Germinal center (tissue), 1 donor: ENCODE data around the gene PTPRO.

Experiments
- DNase-seq: peaks from one replicate; pipeline ENCODE4 v3.0.0; 2012; ENCODE audit warnings: mixed read lengths, low spot score

The PTPRO gene

DNA sequence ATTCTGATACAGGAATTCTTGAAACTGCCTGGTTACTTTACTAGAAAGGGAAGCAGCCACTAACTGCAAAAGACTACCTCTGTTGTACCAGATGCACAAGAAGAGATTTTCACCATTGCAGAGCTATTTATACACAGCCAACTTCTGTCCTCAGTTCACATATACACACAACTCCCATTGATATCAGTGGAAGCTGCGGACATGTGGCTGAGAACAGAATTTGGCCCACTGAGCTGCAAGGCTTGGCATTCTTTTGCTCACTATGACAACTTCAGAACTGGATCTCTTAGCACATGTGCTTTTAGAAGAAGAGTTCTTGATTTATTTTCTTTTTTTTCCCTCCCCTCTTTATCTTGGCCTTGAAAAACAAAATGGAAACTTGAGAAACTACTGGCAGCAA lies 28.3 kb downstream of the PTPRO start:
- DNase-seq: no peak

DNA sequence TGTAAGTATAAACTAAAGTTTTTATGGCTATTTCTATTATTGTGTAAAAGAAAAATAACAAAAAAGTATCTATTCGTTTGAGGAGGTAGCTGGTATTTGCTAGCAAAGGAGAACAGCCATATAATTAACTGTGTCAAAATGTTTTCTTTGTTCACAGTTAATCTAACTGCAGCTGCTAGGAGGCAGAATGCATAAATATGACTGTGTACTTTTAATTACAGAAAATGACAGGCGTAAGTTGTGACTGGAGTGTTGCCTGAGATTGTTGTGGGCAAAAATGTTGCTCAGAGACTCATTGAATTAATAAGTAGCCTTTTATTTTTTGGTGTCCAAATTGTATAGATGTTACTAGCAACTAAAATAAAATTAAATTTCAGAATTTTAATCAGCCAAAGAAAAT lies 33.5 kb downstream of the PTPRO start:
- DNase-seq: no peak

DNA sequence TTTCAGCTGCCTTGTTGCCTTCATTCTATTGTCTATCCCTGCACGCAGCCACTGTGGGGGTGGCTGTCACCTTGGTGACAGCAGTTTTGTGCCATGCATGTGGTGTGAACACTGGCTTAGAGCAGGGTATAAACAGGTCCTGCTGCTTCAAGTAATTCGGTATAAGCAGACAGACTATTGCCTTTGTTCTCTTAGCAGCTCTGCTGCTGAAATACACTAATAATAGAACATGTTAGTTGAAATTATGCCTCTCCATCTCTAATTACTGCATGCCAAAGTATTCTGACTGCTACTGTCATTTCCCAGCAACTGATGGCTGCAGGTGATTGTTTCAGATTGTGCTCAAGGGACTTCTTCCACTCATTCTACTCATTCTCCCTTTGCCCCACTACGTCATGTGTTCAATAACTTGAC lies 34.6 kb downstream of the PTPRO start:
- no peak for DNase-seq

DNA sequence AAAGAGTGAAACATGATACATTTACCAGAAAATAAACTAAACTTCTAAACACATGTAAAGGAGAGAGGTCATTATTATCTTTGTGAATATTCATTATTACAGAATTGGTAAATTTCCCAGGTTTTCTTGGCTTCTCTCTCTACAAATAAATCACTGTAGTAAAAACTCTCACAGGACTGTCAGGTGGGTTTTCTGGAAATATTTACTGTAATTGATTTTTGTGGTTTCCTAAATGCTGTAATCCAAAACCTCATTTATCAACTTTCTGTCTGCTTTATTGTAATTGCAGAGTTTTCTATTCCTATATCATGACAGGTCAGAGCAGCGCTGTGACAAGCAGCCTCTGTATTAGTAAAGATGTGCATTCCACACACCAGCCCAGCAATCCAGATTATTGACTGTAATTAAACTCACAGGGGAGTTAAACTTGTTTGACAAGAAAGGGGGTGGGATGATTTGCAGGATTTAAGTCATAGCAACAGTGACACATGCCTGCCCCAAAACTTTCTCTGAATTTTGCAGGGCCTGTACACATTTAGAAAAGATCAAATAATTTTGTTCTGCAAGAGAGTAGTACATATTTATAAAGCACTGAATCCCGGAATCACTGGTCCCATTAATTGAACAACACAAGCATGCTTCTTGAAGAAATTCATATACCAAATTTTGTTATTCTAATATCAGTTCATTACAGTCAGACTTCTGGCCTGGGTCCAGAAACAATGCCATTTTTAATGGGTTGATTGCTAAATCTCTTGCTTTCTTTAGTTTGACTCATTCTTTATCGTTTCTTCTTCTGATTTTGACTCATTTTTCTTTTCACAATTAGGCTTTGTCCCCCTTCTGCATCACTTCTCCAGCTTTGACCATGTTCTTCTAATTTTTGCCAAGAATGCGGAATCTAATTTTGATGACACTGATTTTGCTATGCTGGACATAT lies 42.2 kb downstream of the PTPRO start:
- no peak for DNase-seq

DNA sequence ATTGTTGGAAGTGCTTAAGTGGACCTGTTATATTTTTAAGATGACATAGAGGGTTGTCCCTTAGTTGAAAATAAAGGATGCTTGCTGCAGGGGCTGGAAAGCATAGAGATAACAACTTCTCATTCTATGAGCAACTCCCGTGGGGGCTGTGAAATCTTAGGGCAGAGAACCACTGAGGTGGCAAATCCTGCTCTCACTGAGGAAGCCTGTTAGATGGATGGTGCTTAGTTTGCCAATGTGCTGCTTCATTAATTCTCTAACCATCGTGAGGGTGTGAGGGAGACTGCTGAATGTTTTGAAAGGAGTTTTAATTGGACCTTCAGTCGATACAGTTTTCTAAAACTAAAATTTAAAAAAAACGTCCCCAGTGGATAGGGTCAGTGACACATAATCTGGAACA lies 46.5 kb downstream of the PTPRO start:
- no peak for DNase-seq

DNA sequence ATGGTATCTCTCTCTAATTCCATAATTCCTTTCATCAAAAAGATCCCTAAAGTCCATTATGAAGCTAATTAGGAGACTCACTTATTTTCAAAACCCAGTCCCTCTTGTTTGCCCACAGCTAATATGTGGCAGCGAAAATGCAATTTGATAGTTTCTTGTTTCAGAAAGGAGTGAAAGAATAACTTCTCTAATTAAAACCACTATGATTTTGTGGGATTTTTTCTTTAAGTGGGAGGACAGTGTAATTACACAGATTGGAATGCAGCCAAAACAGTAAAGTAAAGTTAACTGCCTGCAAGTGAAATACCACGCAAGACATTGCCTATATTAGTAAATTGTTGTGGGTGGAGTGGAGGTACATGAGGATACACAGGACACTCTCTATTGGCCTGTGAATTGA lies 50.0 kb downstream of the PTPRO start:
- DNase-seq: no peak

DNA sequence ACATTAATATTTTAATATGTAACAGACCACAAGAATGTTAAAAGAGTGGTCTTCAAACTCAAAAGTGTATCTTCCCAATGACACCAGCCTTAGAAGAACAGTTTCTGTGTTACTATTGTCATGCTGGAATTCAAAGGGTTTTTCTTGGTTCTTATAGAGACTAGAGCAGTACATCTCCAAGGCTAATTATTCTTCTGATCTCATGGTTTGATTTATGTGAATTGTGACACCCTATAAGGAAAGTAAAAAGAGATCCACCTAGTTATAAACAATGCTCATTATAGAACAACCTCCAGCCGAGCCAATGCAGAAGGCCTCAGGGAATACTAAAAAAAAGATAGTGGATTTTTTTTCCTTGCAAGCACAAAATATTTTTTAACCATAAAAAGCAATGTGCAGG lies 65.5 kb downstream of the PTPRO start:
- DNase-seq: no peak

DNA sequence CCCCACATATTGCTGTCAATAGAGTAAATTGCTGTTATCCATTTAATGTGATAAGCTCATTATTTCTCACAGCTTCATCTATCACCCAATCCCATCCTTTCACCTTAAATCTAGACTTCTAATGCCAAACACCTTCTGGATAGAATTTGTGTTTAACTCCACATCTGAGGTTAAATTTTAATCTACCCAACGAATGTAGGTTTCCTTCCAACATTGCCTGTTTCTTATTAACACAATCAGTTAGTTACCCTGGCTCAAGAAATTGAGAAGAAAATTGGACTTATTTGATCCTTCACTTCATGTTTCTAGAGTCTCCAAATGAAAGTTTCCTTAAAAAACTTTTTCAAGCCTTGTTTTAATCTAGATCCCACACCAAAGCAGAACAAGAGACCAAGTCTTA lies 67.3 kb downstream of the PTPRO start:
- DNase-seq: no peak

DNA sequence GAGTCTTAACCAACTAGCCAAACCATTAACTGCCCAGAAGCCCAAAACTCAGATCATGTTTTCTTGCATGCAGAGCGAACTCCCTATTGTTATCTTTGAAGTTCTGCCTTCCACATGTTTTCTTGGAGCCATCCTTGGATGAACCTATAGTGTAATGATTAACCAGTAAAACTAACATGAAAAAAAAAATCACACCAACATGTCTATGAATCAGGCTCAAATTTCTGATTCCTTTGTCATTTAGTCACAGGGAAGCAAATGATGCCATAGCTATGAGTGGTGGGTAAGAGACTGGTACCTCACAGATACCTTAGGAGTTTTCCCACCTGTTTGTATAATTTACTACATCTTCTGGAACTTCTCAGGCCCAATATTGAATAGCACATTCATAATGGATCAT lies 70.7 kb downstream of the PTPRO start:
- no peak for DNase-seq

DNA sequence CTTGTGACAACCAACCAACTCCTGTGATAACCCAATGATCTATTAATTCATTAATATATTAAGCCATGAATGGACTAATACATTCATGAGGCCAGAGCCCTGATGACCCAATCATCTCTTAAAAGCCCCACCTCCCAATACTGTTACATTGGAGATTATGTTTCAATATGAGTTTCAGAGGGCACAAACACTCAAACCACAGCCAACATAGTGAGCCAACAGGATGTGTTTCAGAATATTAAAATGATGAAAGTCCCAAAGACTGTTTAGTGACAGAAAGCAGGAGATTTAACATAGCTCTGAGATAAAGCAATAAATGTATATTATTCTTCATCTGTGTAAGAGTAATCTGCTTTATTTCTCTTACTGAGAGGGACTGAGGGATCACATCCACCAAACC lies 71.7 kb downstream of the PTPRO start:
- DNase-seq: no peak

DNA sequence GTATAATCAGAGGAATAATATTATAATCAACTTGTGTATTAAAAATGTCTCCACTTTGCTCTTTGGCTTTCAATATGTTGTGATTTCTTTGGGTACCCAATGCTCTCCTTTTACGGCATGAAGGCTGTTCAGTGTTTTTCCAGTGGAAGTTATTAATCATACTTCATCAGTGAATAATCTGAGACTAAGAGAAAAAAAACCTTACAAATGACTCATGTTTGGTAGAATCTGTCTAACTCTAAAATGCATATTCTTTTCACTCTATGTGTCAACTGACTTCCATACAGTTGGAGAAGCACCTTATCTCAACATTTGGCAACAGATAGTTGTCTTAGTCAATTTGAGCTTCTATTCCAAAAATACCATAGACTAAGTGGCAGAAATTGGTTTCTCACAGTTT lies 82.2 kb downstream of the PTPRO start:
- DNase-seq: no peak

DNA sequence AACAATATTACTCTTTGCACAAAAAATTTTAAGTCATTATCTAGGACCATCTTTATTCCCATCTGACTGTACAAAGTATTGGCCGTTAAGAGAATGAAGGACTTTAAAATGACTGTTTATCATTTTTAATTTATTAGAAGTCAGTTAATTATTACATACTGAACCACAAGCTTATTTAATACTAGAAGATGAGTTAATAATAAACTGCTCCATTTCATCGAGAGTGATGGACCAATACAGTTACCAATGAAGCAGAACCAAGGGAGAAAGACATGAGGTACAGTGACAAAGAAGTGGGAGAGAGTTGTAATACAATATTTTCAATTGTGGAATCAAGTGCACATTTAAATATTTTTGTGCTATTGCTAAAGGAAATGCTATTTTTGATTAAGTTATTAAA lies 83.3 kb downstream of the PTPRO start:
- DNase-seq: no peak

DNA sequence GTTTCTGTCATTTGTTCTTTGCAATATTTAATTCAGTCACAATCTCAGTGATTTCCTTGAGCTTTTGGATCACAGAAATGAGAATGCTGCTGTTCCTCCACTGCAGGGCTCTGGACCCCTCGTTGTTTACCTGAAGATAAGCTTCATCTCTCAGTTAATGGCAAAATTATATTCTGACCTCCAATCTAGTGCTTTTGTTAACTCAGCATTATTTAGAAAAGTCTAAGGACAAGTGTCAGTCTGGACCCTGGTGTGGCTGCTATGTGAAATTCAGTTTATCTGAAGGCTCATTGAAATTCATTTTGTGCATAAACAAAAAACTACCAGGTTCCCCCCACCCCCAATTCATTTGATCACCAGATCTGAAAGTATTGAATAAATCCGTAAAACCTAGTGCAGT lies 84.7 kb downstream of the PTPRO start:
- no peak for DNase-seq

DNA sequence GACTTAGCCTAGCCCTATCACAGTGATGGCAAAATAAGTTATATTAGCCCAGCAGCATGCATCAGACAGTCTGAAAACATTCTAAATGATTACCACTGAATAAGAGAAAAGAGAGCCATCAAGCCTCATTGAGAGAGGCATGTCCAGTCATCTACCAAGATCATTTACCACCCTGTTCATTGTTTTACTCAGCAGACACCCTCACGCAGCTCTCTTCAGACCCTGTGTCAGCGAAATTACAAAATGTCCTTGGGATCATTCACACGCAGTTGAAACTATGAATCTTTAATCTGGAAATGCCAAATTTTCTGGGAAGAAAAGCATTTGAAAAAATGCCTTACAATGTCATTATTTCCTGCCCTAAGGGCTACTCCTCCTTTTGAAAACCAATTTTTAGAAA lies 89.5 kb downstream of the PTPRO start:
- DNase-seq: no peak

DNA sequence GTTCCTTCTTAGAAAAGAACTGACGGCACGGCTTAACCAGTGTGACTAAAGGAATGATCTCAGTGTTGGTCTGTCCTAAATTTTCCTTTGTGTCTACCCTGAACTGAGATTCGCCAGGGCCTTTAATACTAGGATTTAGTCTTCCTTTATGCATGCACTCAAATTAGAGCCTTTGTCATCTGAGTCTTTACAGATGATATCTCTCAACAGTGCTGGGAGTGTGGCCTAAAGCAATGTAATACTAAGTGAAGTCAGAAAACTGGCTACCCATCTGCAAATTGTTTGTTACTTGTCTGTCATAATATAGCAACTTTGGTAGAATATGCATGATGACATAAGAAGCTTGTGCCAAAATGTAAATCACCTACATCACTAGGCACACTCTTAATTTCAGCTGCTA lies 95.4 kb downstream of the PTPRO start:
- DNase-seq: no peak

DNA sequence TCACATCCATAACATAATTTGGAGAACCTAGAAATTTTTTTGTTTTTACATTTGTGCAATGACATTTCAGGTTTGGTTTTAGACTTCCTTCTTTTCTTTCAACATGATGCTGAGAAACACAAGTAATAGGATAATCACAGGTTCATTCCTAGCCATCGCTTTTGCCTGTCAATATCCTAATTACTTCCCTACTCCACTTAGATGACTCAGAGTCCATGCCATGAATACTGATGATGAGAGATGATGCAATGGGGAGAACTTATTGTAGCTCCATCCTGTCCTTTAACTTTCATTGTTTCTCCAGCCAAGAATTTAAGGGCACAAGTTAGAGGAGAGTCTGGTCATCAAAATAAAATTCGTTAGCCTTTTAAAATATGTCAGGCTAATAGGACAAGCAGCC lies 101.3 kb downstream of the PTPRO start:
- DNase-seq: no peak

DNA sequence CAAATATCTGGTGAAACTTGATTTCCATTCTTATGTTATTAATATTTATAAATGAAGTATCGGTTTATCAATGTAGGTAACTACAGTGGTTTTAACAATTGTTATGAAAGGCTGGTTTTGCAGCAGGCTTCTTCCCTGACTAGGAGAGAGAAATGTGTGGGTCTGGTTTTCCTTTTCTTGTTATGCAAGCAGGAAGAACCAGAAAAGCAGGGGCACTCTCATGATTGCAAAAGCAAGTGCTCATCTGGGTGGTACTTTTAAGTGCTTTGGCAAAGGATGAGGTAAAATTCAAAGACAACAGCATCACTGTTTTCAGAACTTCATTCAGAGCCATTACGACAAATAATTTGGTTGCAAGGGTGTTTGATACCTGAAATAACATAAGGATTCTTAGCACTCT lies 105.6 kb downstream of the PTPRO start:
- no peak for DNase-seq

DNA sequence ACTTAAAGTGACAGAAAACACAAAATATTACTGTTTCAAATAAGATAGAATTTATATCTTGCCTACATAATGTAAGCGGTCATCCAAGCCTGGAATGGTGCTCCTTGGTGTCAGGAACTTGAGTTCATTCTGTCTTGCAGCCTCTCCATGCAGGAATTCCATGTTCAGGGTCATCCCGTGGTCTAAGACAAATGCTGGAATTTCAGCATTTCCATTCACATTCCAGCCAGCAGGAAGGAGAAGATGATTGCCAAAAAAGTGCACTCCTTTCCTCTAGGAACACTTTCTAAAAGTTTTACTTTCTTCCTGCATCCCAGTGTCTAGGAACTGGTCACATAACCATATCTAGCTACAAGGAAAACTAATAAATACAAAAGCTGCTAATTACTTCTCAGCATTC lies 106.3 kb downstream of the PTPRO start:
- DNase-seq: no peak

DNA sequence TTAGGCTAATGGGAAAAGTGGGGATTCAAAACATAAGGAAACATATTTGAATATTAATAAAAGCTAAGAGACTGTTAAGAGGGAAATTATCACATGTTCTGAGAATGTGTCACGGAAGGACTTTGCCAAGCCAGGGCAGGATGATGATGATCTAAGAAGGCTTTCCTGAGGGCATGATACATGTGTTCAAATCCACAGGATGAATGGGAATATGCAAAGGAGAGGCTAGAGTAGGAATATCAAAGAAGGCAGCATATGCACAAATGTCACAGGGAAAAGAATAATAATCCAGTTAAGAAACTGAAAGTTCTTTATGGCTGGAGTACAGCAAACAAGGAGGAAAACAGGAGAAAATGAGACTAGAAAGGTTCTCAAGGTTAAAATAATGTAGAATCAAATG lies 107.0 kb downstream of the PTPRO start:
- DNase-seq: no peak

DNA sequence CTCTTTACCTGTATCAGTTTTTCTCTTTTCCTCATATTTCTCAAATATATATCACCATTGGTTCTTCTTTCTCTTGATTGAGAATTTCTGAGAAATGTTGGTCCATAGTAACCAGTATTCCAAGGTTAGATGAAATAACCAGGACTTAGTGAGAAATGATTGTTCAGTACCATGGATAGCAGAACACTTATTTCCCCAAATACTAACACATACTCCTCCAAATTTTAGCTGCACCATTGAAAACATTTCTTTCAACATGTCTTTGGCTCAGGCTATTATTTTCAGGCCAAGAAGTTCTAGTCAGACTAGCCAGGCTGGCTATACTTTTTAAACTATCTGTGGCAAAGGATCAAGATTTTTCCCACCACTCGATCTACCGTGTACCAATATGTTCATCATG lies 113.3 kb downstream of the PTPRO start:
- DNase-seq: no peak

DNA sequence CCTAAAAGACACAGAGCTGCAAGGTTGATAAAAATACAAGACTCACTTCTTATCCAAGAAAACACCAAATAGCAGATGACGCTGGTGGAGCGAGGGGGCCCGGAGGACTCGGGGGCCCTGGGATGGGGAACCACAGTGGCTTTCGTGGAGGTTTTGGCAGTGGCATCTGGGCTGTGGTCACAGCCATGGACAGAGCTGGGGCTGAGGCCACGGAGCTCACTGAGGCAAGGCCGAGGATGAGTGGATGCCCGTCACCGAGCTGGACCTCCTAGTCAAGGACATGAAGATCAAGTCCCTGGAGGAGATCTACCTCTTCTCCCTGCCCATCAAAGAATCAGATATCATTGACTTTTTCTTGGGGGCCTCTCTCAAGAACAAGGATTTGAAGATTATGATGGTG lies 117.2 kb downstream of the PTPRO start:
- no peak for DNase-seq

DNA sequence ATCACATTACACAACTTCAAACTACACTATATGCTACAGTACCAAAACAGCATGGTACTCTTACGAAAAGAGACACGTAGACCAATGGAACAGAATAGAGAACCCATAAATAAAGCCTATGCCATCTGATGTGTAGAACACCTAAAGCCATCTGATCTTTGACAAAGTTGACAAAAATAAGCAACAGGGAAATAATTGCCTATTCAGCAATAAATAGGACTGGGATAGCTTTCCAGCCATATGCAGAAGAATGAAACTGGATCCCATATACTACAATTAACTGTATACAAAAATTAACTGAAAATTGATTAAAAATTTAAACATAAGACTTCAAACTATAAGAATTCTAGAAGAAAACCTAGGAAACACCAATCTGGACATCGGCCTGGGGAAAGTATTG lies 120.7 kb downstream of the PTPRO start:
- DNase-seq: no peak

DNA sequence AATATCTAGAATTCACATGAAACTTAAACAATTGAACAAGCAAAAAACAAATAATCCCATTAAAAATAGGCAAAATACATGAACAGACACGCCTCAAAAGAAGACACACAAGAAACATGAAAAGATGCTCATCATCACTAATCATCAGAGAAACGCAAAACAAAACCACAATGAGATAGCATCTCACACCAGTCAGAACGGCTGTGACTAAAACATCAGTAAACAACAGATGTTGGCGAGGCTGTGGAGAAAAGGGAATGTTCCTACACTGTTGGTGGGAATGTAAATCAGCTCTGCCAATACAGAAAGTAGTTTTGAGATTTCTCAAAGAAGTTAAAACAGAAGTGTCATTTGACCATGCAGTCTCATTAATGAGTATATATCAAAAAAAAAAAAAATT lies 121.3 kb downstream of the PTPRO start:
- no peak for DNase-seq

DNA sequence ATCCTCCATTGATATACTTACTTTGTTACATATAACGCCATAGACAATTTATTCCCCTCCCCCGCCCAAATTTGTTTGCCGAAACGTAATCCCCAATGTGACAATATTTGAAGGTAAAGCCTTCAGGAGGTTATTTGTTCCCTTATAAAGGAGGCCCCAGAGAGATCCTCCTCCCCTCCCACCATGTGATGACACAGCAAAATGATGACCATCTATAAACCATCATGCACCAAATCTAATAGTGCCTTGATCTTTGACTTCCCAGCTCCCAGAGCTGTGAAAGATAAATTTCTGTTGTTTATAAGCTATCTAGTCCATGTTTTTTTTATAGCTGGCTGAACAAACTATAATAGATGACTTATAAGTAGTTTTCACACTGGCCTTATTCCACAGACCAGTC lies 122.2 kb downstream of the PTPRO start:
- DNase-seq: no peak
